Muscle layer of colon (tissue), 2 donors: ENCODE measurements around the gene TGFBR3.
"Not testable (repeated sequence)": the region's sequence is repeated elsewhere in the genome, so short reads cannot be mapped to it uniquely, and the experiment has no call there.

ENCODE experiments used
- H3K27ac ChIP-seq: one replicate; pipeline ENCODE4 v1.7.0; 2013; ENCODE audit warnings: low read depth, mild to moderate bottlenecking, low read length, moderate library complexity
- H3K27me3 ChIP-seq, 2 donors: one replicate each; pipeline ENCODE4 v1.7.0; 2013; ENCODE audit warnings: low read length in 2 of 2, mild to moderate bottlenecking in 2 of 2; ENCODE audit not compliant: insufficient read depth in 2 of 2, control insufficient read depth in 1 of 2
- H3K36me3 ChIP-seq: one replicate; pipeline ENCODE4 v1.7.0; 2013; ENCODE audit warnings: mild to moderate bottlenecking, low read length; ENCODE audit not compliant: insufficient read depth
- H3K4me1 ChIP-seq: one replicate; pipeline ENCODE4 v1.7.0; 2013; ENCODE audit warnings: mild to moderate bottlenecking, low read length; ENCODE audit not compliant: insufficient read depth
- H3K4me3 ChIP-seq, 2 donors: one replicate each; pipeline ENCODE4 v1.7.0; 2013; ENCODE audit warnings: low read length in 2 of 2, low read depth in 1 of 2, mild to moderate bottlenecking in 1 of 2, moderate library complexity in 1 of 2
- H3K9ac ChIP-seq: one replicate; pipeline ENCODE4 v1.7.0; 2013; ENCODE audit warnings: low read length
- H3K9me3 ChIP-seq: one replicate; pipeline ENCODE4 v1.7.0; 2013; ENCODE audit warnings: mild to moderate bottlenecking, low read length
- donor health status: abdominal sarcoma.
- donor health status: Adenocarcinoma of cecum.

TGFBR3 gene

GRCh38 chr1:91844862-91845528 lies 41.0 kb downstream of the TGFBR3 start:
- Histone ChIP-seq H3K27me3 (no peaks in the 10 kb centered on the region), H3K9me3 (no peaks in the 10 kb centered on the region), H3K36me3 (no peaks in the 10 kb centered on the region), H3K4me1 (peaks cover 35% of the 10 kb centered on the region), H3K4me3 (no peak overlapping the region), H3K9ac (no peak overlapping the region), H3K27ac (peak overlapping the region; percentile 79)

DNA sequence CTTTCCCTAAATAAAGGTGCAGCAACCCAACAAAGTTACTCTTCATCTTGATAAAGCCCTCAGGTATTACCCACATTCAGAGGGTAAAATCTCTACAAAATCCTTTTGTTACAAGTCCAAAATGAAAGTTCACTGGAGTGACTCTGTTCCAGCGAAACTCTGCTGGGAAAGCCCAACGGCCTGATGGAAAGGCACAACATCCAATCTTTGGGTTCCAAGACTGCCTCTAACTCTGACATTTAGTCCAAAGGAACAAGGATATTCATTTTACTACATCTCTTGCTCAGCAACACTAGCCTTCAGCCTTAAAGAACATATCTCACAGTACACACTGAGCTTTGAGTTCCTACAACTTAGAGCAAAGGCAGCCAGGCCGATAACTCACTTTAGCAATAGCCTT lies 42.1 kb downstream of the TGFBR3 start:
- H3K4me1 ChIP-seq: peaks cover 35% of the 10 kb centered on the region
- no peak overlapping the region for H3K27ac ChIP-seq

DNA sequence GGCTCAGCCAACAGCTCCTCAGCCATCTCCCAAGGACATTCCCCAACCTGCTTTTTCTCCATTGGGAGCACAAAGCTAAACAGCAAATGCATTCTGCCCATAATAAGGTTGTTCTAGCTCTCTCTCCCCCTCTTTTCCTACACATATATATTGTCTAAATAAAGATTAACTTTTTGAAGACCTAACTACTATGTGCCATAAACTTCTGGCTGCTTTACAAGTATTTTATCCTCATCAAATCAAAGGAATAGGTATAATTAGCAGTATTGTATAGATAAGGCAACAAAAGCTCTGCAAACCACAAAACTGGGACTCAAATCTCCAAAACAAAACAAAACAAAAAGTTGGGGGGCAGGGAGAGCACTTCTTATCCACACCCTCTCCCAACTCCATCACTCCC lies 43.4 kb downstream of the TGFBR3 start:
- no peaks in the 10 kb centered on the region for H3K9me3 ChIP-seq
- no peak overlapping the region for H3K27ac ChIP-seq
- H3K4me1 ChIP-seq: peaks cover 29% of the 10 kb centered on the region
- H3K36me3 ChIP-seq: no peaks in the 10 kb centered on the region
- H3K27me3 ChIP-seq: no peaks in the 10 kb centered on the region
- no peak overlapping the region for H3K4me3 ChIP-seq
- H3K9ac ChIP-seq: no peak overlapping the region

More for the DNA sequence above, 42.1 kb downstream of the TGFBR3 start:
- Histone ChIP-seq H3K9me3 (no peaks in the 10 kb centered on the region), H3K4me3 (no peak overlapping the region), H3K9ac (no peak overlapping the region), H3K36me3 (no peaks in the 10 kb centered on the region), H3K27me3 (no peaks in the 10 kb centered on the region)

DNA sequence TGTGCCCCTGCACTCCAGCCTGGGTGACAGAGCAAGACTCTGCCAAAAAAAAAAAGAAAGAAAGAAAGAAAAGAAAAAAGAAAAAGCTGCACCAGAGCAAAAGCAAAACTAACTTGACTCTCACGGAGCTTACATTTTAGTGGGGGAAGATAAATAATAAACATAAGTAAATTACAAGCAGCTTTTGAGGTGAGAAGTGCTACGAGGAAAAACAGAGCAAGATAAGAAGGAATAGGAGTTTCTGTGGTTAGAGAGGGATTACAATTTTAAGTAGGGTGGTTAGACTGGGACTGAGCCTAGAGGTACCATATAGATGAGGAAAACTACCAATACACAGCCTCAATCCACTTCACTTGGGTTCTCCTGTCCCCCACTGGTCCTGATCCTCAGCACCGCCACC lies 43.9 kb downstream of the TGFBR3 start:
- no peak overlapping the region for H3K27ac ChIP-seq
- H3K9me3 ChIP-seq: no peaks in the 10 kb centered on the region
- no peak overlapping the region for H3K9ac ChIP-seq
- H3K27me3 ChIP-seq: no peaks in the 10 kb centered on the region
- H3K4me3 ChIP-seq: no peak overlapping the region
- peaks cover 27% of the 10 kb centered on the region for H3K4me1 ChIP-seq
- no peaks in the 10 kb centered on the region for H3K36me3 ChIP-seq

DNA sequence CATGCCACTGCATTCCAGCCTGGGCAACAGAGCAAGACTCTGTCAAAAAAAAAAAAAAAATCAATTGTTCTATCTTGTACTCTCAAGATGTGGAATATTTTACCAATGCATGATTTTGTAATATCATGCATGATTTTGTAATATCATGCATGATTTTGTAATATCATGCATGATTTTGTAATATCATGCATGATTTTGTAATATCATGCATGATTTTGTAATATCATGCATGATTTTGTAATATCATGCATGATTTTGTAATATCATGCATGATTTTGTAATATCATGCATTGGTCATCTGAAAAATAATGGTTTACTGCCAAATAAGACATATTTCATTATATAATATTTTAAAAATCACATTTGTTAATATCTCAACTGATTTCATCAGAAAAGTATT lies 45.7 kb downstream of the TGFBR3 start:
- peaks cover 17% of the 10 kb centered on the region for H3K4me1 ChIP-seq
- not testable (repeated sequence) for H3K4me3 ChIP-seq, H3K9ac ChIP-seq, H3K36me3 ChIP-seq, H3K27me3 ChIP-seq, H3K9me3 ChIP-seq, H3K27ac ChIP-seq

DNA sequence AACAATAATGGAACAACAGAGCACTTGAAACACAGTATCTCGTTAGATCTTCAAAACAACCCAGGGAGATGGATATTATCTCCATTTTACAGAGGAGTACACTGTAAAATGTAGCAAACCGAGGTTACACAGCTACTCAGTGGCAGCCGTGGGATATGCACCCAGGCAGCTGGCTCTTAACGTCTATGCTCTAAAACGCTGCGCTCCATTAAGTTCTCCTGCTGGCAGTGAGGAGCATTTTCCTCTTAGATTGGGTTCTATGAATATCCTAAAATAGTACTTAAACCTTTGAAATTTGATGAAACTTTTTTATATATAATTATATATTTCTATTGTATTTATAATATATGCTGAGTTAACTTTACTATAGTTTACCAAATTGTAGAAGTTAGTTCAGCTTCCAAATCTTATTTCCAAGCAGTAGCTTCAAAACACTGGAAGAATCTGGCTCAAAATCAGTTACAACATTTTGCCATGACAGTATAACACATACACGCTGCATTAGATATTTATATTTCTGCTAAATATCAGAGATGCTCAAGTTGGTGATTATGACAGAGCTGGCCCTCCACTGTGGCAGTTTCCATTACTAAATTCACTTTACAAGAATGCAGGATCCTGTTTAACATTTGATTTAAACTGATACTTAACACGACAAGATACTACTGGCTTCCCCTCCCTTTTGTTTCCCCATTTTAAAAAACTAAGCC lies 49.5 kb downstream of the TGFBR3 start:
- H3K4me1 ChIP-seq: peaks cover 31% of the 10 kb centered on the region
- H3K4me3 ChIP-seq: no peak overlapping the region
- H3K36me3 ChIP-seq: no peaks in the 10 kb centered on the region
- peak overlapping the region; percentile 58 for H3K27ac ChIP-seq
- no peaks in the 10 kb centered on the region for H3K27me3 ChIP-seq
- no peaks in the 10 kb centered on the region for H3K9me3 ChIP-seq
- H3K9ac ChIP-seq: no peak overlapping the region

- Histone ChIP-seq H3K36me3 (no peaks in the 10 kb centered on the region), H3K27ac (no peak overlapping the region), H3K27me3 (no peaks in the 10 kb centered on the region), H3K9me3 (no peaks in the 10 kb centered on the region), H3K4me3 (no peak overlapping the region), H3K4me1 (peaks cover 42% of the 10 kb centered on the region), H3K9ac (no peak overlapping the region)
Observed at GRCh38 chr1:91835087-91835521, 50.8 kb downstream of the TGFBR3 start.

- H3K9ac ChIP-seq, H3K36me3 ChIP-seq, H3K27ac ChIP-seq, H3K9me3 ChIP-seq, H3K27me3 ChIP-seq, H3K4me3 ChIP-seq: not testable (repeated sequence)
- H3K4me1 ChIP-seq: peaks cover 48% of the 10 kb centered on the region
Observed at GRCh38 chr1:91834549-91834948, 51.4 kb downstream of the TGFBR3 start.

- H3K36me3 ChIP-seq: no peaks in the 10 kb centered on the region
- H3K27ac ChIP-seq: no peak overlapping the region
- H3K9me3 ChIP-seq: no peaks in the 10 kb centered on the region
- H3K27me3 ChIP-seq: no peaks in the 10 kb centered on the region
- peaks cover 54% of the 10 kb centered on the region for H3K4me1 ChIP-seq
- H3K4me3 ChIP-seq: no peak overlapping the region
- H3K9ac ChIP-seq: no peak overlapping the region
Observed at GRCh38 chr1:91833946-91834345, 52.0 kb downstream of the TGFBR3 start.

DNA sequence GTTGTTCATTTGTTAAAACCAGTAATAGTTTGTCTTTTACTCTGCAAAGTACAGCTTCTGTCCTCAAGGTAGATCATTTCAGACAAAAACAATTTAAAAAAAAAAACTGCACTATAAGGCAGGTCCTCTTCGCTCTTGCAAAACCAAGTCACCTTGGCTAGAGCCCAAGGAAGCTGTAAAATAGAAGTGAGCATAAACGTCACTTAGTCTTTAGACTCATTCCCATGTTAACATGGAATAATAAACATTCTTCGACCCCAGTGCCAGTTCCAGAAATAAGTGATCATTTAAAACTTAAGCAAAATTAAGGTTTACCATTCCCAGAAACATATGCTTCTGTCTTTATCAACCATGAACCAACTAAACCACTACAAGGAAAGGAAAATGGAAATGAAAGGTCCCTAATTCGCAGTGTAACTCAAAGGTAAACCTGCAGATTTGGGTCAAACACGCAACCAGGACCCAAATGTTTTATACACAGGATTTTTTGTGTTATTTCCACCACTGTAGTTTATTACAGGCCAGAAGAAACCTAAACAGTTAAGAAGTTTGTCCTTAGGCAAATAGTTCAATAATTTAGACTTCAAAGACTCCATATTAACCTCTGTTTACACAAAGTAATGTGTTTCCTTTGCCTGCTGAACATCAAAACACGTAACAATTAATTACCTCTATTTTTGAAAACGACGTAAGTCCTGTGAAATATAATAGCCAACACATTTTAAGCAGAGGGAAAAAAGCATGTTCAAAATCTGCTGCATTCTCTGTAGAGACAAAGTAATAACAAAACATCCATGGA lies 54.6 kb downstream of the TGFBR3 start:
- peaks cover 75% of the 10 kb centered on the region for H3K4me1 ChIP-seq
- peak overlapping the region in 1 of 2 donors; percentile 39 for H3K4me3 ChIP-seq
- H3K27ac ChIP-seq: peak overlapping the region; percentile 55
- no peaks in the 10 kb centered on the region for H3K9me3 ChIP-seq
- H3K27me3 ChIP-seq: no peaks in the 10 kb centered on the region
- H3K9ac ChIP-seq: peak overlapping the region; percentile 1
- no peaks in the 10 kb centered on the region for H3K36me3 ChIP-seq

- Histone ChIP-seq H3K27me3 (no peaks in the 10 kb centered on the region), H3K4me1 (peaks cover 80% of the 10 kb centered on the region), H3K36me3 (no peaks in the 10 kb centered on the region), H3K27ac (peak overlapping the region; percentile 55), H3K9ac (peak overlapping the region; percentile 1), H3K9me3 (no peaks in the 10 kb centered on the region), H3K4me3 (peak overlapping the region in 1 of 2 donors; percentile 39)
Observed at GRCh38 chr1:91830242-91831131, 55.5 kb downstream of the TGFBR3 start.
